ENCODE measurements around the gene TNIK. TPM values are rescaled to one million over a fixed set of nuclear protein-coding genes. Genes with fewer than 3 reads are reported as not detected.

TNIK gene
- total and polyA plus RNA-seq, 4 donors, result 3.7 to 9.8 (median 5.2) TPM

- TF ChIP-seq MAX (IDR thresholded peaks at IDR 0.05) (no peak), ZBTB33 (IDR thresholded peaks at IDR 0.05) (no peak), JUND (IDR thresholded peaks at IDR 0.05) (no peak), ATF3 (IDR thresholded peaks at IDR 0.05) (no peak), HNF4G (IDR thresholded peaks at IDR 0.05) (no peak), FOXA1 (IDR thresholded peaks at IDR 0.05) (no peak), GABPA (IDR thresholded peaks at IDR 0.05 in 1 of 2, conservative IDR thresholded peaks at IDR 0.05 in 1 of 2) (no peak), YY1 (IDR thresholded peaks at IDR 0.05) (no peak), NR2F2 (IDR thresholded peaks at IDR 0.05) (no peak)
These were observed 16.1 kb downstream of the TNIK start (continued) for GRCh38 chr3:171444001-171444690.

GRCh38 chr3:171443211-171443957 lies 16.8 kb downstream of the TNIK start:
- Histone ChIP-seq H3K27ac (ENCODE audit: low read depth in 1 of 2, low read length in 2 of 2) (no peak overlapping the region), H3K4me3 (ENCODE audit: low read depth in 1 of 3, low read length in 3 of 3) (no peak overlapping the region), H3K27me3 (ENCODE audit: control insufficient read depth in 4 of 4, insufficient read depth in 4 of 4, low read length in 3 of 4) (no peaks in the 10 kb centered on the region), H3K36me3 (ENCODE audit: control insufficient read depth in 4 of 4, insufficient read depth in 3 of 4, low read depth in 1 of 4, low read length in 3 of 4) (no peaks in the 10 kb centered on the region), H3K4me1 (ENCODE audit: control insufficient read depth in 4 of 4, insufficient read depth in 4 of 4, low read length in 3 of 4) (no peaks in the 10 kb centered on the region), H3K9me3 (ENCODE audit: control insufficient read depth in 4 of 4, low read length in 3 of 4) (no peaks in the 10 kb centered on the region), H3K9ac (ENCODE audit: low read depth in 1 of 2, low read length in 2 of 2) (no peak overlapping the region)
- no peak for TF ChIP-seq JUND (IDR thresholded peaks at IDR 0.05)
- no peak for TF ChIP-seq RXRA (IDR thresholded peaks at IDR 0.05)
- TF ChIP-seq ATF3 (IDR thresholded peaks at IDR 0.05), result no peak
- no peak for TF ChIP-seq HNF4G (IDR thresholded peaks at IDR 0.05)
- TF ChIP-seq REST (IDR thresholded peaks at IDR 0.05), result no peak
- TF ChIP-seq CTCF (IDR thresholded peaks at IDR 0.05; ENCODE audit: low read depth, low read length, missing input control), result no peak
- no peak for TF ChIP-seq EGR1 (IDR thresholded peaks at IDR 0.05; ENCODE audit: low read depth in 2 of 2)
- TF ChIP-seq GABPA (IDR thresholded peaks at IDR 0.05 in 1 of 2, conservative IDR thresholded peaks at IDR 0.05 in 1 of 2), result no peak
- no peak for TF ChIP-seq MAX (IDR thresholded peaks at IDR 0.05)
- TF ChIP-seq TAF1 (conservative IDR thresholded peaks at IDR 0.05), result no peak
- no peak for DNase-seq (ENCODE audit: low spot score)
- 86% methylated on average over 6 of the region's 6 CpGs for WGBS
